Suprapubic skin (tissue), 4 donors: ENCODE data around the gene TLE4. TPM values are rescaled to one million over a fixed set of nuclear protein-coding genes. Genes with fewer than 3 reads are reported as not detected.

Experiments
- DNase-seq, 2 donors: peaks; one replicate each; pipeline ENCODE4 v3.0.0-alpha.2; 2019; ENCODE audit warnings: low spot score in 2 of 2
- H3K27ac ChIP-seq: fragments of 200-600 bp; sonication (generic); one replicate; pipeline ENCODE4 v1.5.1; 2019
- H3K27me3 ChIP-seq: fragments of 200-600 bp; sonication (generic); one replicate; pipeline ENCODE4 v1.5.1; 2019
- H3K36me3 ChIP-seq: fragments of 200-600 bp; sonication (generic); one replicate; pipeline ENCODE4 v1.5.1; 2019
- H3K4me1 ChIP-seq: fragments of 200-600 bp; sonication (generic); one replicate; pipeline ENCODE4 v1.5.1; 2019
- H3K4me3 ChIP-seq: fragments of 200-600 bp; sonication (generic); one replicate; pipeline ENCODE4 v1.5.1; 2019; ENCODE audit warnings: mild to moderate bottlenecking
- H3K9me3 ChIP-seq: fragments of 200-600 bp; sonication (generic); one replicate; pipeline ENCODE4 v1.5.1; 2019
- EP300 ChIP-seq: sonication (generic); formaldehyde crosslinking; IDR thresholded peaks from one replicate; pipeline ENCODE4 v1.6.1; 2017; ENCODE audit warnings: antibody characterized with exemption
- POLR2A ChIP-seq, 2 donors: fragments of 450-650 bp; IDR thresholded peaks; one replicate each; pipeline ENCODE4 v1.6.1; 2017; ENCODE audit warnings: antibody characterized with exemption in 2 of 2, mild to moderate bottlenecking in 2 of 2, moderate library complexity in 2 of 2
- POLR2AphosphoS5 ChIP-seq, 3 donors: sonication (generic); formaldehyde crosslinking; IDR thresholded peaks; one replicate each; pipeline ENCODE4 v1.6.1; 2017; ENCODE audit warnings: antibody characterized with exemption in 3 of 3
- WGBS: methylation state at CpG from one replicate; pipeline ENCODE4 v1.1.5; 2018; 5-methylcytosine and 5-hydroxymethylcytosine counted together
- total RNA-seq, 4 donors: library from RNA; depleted of rRNA; stranded (reverse); fragments of >200 nt; gene quantifications; one replicate each; pipeline ENCODE4 v1.1.0, GENCODE V29; 2016
- TF ChIP-seq, protein P1 (sequence below), 2 donors: fragments of 200-600 bp in 1 of 2; fragments of 450-650 bp in 1 of 2; sonication (generic) in 1 of 2; IDR thresholded peaks; one replicate each; pipeline ENCODE4 v1.5.1; 2016 to 2019; ENCODE audit warnings: antibody characterized with exemption in 2 of 2, mild to moderate bottlenecking in 1 of 2, moderate library complexity in 1 of 2

The TLE4 gene
- total RNA-seq, 4 donors from 2014 or later, result 44.3 to 109 (median 67.0) TPM

DNA sequence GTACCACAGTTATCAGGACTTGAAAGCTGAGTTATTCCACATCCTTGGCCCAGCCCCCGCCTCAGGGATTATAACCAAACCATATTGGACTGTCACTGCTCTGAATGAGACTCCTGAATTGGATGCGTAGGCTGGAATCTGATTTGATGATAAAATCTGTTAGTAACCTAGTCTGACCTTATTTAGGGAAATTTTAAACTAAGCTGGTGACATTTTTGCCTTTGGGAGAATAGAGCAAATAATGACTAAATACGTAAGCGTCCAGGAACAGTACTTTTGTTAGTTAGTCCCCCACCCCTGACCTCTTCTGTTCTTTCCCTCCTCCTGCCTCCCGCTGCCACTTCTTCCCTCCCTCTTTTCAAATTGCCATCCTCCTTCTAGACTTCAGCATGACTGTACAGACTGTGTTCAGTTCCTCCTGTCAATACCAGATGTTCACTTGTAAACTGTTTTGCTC lies 92.6 kb downstream of the TLE4 start:
- Histone ChIP-seq H3K36me3 (no peaks in the 10 kb centered on the region), H3K4me1 (peaks cover 22% of the 10 kb centered on the region), H3K4me3 (no peak overlapping the region), H3K9me3 (no peaks in the 10 kb centered on the region), H3K27ac (no peak overlapping the region), H3K27me3 (no peaks in the 10 kb centered on the region)
- no peak for DNase-seq
- TF ChIP-seq, protein P1, sequence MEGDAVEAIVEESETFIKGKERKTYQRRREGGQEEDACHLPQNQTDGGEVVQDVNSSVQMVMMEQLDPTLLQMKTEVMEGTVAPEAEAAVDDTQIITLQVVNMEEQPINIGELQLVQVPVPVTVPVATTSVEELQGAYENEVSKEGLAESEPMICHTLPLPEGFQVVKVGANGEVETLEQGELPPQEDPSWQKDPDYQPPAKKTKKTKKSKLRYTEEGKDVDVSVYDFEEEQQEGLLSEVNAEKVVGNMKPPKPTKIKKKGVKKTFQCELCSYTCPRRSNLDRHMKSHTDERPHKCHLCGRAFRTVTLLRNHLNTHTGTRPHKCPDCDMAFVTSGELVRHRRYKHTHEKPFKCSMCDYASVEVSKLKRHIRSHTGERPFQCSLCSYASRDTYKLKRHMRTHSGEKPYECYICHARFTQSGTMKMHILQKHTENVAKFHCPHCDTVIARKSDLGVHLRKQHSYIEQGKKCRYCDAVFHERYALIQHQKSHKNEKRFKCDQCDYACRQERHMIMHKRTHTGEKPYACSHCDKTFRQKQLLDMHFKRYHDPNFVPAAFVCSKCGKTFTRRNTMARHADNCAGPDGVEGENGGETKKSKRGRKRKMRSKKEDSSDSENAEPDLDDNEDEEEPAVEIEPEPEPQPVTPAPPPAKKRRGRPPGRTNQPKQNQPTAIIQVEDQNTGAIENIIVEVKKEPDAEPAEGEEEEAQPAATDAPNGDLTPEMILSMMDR (IDR thresholded peaks at IDR 0.05), result no peak
- TF ChIP-seq POLR2A (IDR thresholded peaks at IDR 0.05) (no peak), EP300 (no peak), POLR2AphosphoS5 (IDR thresholded peaks at IDR 0.05) (no peak)
- 60% methylated on average over 5 of the region's 5 CpGs for WGBS

DNA sequence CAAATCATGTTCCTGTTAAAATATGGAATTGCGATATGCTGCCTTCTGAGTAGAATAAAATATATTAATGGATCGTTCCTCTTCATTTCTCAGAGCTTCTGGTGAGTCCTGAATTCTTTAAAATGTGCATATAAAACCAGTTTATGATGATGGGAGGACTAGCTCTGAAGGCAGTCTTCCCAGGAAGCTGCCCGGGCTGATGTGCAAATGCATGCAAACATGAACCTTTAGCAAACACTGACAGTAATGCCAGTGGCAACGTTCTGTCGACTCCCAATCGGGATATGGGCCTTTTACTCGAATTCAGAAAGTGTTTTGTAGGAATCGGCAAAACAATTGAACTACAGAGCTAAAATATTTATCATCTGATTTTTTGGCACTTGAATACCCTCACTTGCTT lies 93.6 kb downstream of the TLE4 start:
- Histone ChIP-seq H3K4me3 (no peak overlapping the region), H3K27me3 (no peaks in the 10 kb centered on the region), H3K4me1 (peaks cover 22% of the 10 kb centered on the region), H3K9me3 (no peaks in the 10 kb centered on the region), H3K36me3 (no peaks in the 10 kb centered on the region), H3K27ac (no peak overlapping the region)
- 58% methylated on average over 8 of the region's 8 CpGs for WGBS
- TF ChIP-seq POLR2A (IDR thresholded peaks at IDR 0.05), result no peak
- no peak for DNase-seq

DNA sequence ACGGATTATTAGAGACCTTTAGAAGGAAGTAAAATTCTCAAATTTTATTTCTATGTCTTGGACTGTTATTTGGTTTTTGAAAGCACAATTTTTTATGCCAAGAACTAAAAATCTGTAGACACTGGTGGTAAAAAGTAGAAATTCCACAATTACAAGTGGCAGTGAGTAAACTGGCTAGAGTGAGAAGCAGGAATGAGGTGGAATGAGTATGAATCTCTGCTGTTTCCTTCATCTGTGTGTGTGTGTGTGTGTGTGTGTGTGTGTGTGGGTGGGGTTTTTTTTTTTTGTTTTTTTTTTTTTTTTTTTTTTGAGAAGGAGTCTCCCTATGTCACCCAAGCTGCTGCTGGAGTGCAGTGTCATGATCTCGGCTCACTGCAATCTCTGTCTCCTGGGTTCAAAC lies 94.2 kb downstream of the TLE4 start:
- TF ChIP-seq EP300 (no peak), POLR2A (IDR thresholded peaks at IDR 0.05) (no peak)
- TF ChIP-seq, protein P1 (IDR thresholded peaks at IDR 0.05), result no peak
- Histone ChIP-seq H3K27ac (no peak overlapping the region), H3K4me1 (peaks cover 22% of the 10 kb centered on the region), H3K27me3 (no peaks in the 10 kb centered on the region), H3K4me3 (no peak overlapping the region), H3K9me3 (no peaks in the 10 kb centered on the region), H3K36me3 (no peaks in the 10 kb centered on the region)
- DNase-seq, result no peak
- WGBS, result 59% methylated on average over 2 of the region's 2 CpGs

DNA sequence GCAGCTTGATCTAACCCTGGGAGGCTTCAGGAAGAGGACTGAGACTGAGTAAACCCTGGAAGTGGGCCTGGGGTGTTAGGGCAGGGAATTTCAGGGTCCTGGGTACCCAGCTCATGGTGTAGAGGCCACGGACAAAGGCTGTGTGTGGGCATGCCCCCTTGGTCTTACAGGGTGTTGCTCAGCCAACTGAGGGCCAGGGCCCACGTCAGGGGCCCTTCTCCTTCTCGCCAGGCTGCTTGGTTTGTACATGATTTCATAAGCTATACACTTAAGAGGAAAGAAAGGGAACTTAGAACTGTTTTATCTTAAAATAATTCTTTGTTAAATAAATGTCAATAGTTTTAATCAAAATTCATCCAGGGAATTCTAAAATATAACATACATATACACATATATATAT lies 95.4 kb downstream of the TLE4 start:
- DNase-seq, result no peak
- H3K9me3 ChIP-seq, result no peaks in the 10 kb centered on the region
- TF ChIP-seq POLR2AphosphoS5 (IDR thresholded peaks at IDR 0.05) (no peak), POLR2A (IDR thresholded peaks at IDR 0.05) (no peak)
- H3K4me3 ChIP-seq, result no peak overlapping the region
- peaks cover 22% of the 10 kb centered on the region for H3K4me1 ChIP-seq
- no peaks in the 10 kb centered on the region for H3K36me3 ChIP-seq
- no peaks in the 10 kb centered on the region for H3K27me3 ChIP-seq
- H3K27ac ChIP-seq, result no peak overlapping the region
- 94% methylated on average over 3 of the region's 3 CpGs for WGBS

DNA sequence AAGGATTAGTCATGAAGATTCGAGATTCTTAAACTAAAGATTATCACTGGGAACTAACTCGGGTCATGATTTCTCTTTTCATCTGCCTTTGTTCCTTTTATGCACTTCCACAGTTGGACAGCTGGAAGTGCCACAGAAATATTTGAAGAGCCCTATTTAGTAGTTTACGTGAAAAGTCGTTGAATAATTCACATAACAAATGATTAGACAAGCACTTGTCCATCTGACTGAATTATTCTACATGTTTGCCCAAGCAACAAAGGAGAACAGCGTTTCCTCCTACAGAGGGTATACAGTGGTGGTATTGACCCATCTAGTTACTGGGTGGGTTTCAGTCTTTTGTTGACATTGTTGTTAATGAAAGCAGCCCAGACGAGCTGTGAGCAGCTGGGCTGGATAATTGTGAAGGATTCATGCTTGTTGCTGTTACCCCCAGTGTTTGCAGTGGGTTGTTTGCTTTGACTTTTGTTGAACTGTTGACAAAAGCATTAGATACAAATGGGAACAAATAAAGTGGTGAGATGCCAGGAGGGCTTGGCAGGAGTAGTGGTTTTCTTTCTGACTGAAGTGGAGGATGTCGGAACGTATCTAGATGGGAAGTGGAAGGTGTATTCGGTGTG lies 96.2 kb downstream of the TLE4 start:
- Histone ChIP-seq H3K27me3 (no peaks in the 10 kb centered on the region), H3K36me3 (no peaks in the 10 kb centered on the region), H3K4me1 (peaks cover 15% of the 10 kb centered on the region), H3K9me3 (no peaks in the 10 kb centered on the region), H3K27ac (no peak overlapping the region), H3K4me3 (no peak overlapping the region)
- WGBS, result 81% methylated on average over 9 of the region's 9 CpGs
- TF ChIP-seq EP300 (no peak), POLR2A (IDR thresholded peaks at IDR 0.05) (no peak), POLR2AphosphoS5 (IDR thresholded peaks at IDR 0.05) (no peak)
- TF ChIP-seq, protein P1 (IDR thresholded peaks at IDR 0.05), result no peak
- DNase-seq, result no peak

DNA sequence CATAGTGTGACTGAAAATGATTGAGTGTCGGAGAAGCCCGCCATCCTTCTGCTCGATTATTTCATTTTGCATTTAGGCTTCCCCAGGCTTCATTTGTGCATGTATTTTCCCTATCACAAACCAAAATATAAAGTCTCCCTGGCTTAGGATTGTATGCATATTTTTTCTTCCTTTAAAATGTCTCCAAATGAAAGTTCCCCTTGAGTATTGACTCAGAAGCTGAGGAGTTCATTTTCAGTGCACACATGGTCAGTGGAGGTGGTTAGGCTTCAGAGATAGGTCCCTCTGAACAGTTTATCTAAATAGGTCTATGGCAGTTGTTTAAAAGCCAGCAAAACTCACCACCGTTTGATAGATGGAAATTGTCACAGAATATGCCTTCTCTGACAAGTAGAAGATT lies 97.2 kb downstream of the TLE4 start:
- no peaks in the 10 kb centered on the region for H3K36me3 ChIP-seq
- no peak for DNase-seq
- no peak overlapping the region for H3K4me3 ChIP-seq
- H3K9me3 ChIP-seq, result no peaks in the 10 kb centered on the region
- TF ChIP-seq EP300, result no peak
- no peak for TF ChIP-seq POLR2AphosphoS5 (IDR thresholded peaks at IDR 0.05)
- TF ChIP-seq POLR2A (IDR thresholded peaks at IDR 0.05), result no peak
- TF ChIP-seq, protein P1 (IDR thresholded peaks at IDR 0.05), result no peak
- H3K27ac ChIP-seq, result no peak overlapping the region
- 87% methylated on average over 4 of the region's 4 CpGs for WGBS
- peaks cover 4% of the 10 kb centered on the region for H3K4me1 ChIP-seq
- no peaks in the 10 kb centered on the region for H3K27me3 ChIP-seq
